ENCODE results near the gene ETDC.

DNA sequence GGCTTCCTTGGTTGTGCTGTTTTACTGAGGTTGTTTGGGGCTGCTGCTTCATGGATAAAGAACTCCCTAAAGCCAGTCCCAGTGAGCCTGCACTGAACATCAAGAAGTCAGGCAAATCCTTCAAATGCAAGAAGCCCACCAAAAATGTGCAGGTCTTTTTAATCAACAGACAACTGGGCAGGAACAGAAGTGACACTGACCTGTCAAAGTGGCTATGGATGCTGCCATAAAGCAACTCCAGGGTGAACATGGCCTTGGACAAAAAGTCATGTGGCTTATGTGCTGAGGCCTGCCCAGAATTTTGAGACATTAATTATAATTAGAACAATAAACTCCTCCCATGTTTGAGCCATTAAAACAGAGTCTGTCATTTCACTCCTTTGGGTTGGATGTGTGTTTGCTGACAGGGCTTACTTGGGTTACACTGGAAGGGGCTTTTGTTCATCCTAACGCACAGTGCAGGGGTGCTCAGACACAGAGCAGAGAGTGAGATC is at the start of gene ETDC:
- TF ChIP-seq, protein P1, sequence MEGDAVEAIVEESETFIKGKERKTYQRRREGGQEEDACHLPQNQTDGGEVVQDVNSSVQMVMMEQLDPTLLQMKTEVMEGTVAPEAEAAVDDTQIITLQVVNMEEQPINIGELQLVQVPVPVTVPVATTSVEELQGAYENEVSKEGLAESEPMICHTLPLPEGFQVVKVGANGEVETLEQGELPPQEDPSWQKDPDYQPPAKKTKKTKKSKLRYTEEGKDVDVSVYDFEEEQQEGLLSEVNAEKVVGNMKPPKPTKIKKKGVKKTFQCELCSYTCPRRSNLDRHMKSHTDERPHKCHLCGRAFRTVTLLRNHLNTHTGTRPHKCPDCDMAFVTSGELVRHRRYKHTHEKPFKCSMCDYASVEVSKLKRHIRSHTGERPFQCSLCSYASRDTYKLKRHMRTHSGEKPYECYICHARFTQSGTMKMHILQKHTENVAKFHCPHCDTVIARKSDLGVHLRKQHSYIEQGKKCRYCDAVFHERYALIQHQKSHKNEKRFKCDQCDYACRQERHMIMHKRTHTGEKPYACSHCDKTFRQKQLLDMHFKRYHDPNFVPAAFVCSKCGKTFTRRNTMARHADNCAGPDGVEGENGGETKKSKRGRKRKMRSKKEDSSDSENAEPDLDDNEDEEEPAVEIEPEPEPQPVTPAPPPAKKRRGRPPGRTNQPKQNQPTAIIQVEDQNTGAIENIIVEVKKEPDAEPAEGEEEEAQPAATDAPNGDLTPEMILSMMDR (IDR thresholded peaks at IDR 0.05; ENCODE audit: insufficient read depth, low read depth, low read length): no peak
- no peak for TF ChIP-seq EZH2 (IDR thresholded peaks at IDR 0.05; ENCODE audit: insufficient read depth, low read length)
